Activated gamma-delta T cell treated with anti-CD3 and anti-CD28 coated beads, Interleukin-2, amount 50 U/mL, for 16 hours (primary cell): ENCODE measurements around the gene DDB1.

Experiments
- DNase-seq: peaks from one replicate; pipeline ENCODE4 v3.0.0-alpha.2; 2020; ENCODE audit warnings: low read depth

DDB1 gene

GRCh38 chr11:61336171-61336935 lies 3.4 kb upstream of the DDB1 start:
- DNase-seq = peak; percentile 66

GRCh38 chr11:61335355-61335710 lies 2.4 kb upstream of the DDB1 start:
- no peak for DNase-seq

- DNase-seq = no peak
Measured at GRCh38 chr11:61334434-61335354, 1.8 kb upstream of the DDB1 start.

GRCh38 chr11:61333550-61334433 lies 887 bp upstream of the DDB1 start:
- no peak for DNase-seq

GRCh38 chr11:61332281-61332796 lies 566 bp downstream of the DDB1 start:
- DNase-seq = no peak

GRCh38 chr11:61331651-61332050 lies 1.3 kb downstream of the DDB1 start:
- no peak for DNase-seq

GRCh38 chr11:61329871-61330270 lies 3.0 kb downstream of the DDB1 start:
- DNase-seq = no peak

- no peak for DNase-seq
Measured at GRCh38 chr11:61328351-61328750, 4.6 kb downstream of the DDB1 start.

- no peak for DNase-seq
Measured at GRCh38 chr11:61327669-61328071, 5.2 kb downstream of the DDB1 start.

- no peak for DNase-seq
Measured at GRCh38 chr11:61325649-61326414, 7.1 kb downstream of the DDB1 start.

- no peak for DNase-seq
Measured at GRCh38 chr11:61315260-61315659, 17.6 kb downstream of the DDB1 start.

GRCh38 chr11:61310749-61311148 lies 22.2 kb downstream of the DDB1 start:
- no peak for DNase-seq

- no peak for DNase-seq
Measured at GRCh38 chr11:61309739-61310138, 23.2 kb downstream of the DDB1 start.

GRCh38 chr11:61309141-61309540 lies 23.8 kb downstream of the DDB1 start:
- no peak for DNase-seq

GRCh38 chr11:61307354-61307753 lies 25.6 kb downstream of the DDB1 start:
- DNase-seq = no peak

GRCh38 chr11:61306221-61306620 lies 26.7 kb downstream of the DDB1 start:
- DNase-seq = no peak

- DNase-seq = no peak
Measured at GRCh38 chr11:61305417-61305816, 27.5 kb downstream of the DDB1 start.

- no peak for DNase-seq
Measured at GRCh38 chr11:61303725-61304124, 29.2 kb downstream of the DDB1 start.

- no peak for DNase-seq
Measured at GRCh38 chr11:61302550-61302949, 30.4 kb downstream of the DDB1 start.

GRCh38 chr11:61298663-61299244 lies 34.2 kb downstream of the DDB1 start:
- no peak for DNase-seq

GRCh38 chr11:61297746-61298145 lies 35.2 kb downstream of the DDB1 start:
- DNase-seq = no peak
